ENCODE measurements around the gene ZNF311.

ZNF311 gene

DNA sequence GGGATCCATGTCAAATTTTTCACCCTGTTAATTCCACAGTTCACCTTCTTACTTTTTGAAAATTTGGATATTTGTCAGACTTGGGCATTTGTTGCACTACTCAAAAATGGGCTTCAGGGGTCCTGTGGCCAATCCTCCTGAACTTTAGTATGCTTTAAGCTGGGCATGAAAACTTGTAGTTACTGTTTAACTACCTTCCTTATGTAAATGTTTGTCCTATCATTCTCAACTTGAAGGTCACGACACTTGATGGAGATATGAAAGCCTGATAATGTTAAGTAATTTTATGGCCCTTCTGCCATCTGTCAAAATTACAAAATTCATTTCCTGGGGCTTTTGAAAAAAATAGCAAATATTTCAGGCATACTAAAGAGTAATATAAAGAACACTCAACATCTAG lies 4.2 kb upstream of the ZNF311 start:
- DNase-seq (ENCODE audit: low read depth), result no peak
- TF ChIP-seq, protein P1, sequence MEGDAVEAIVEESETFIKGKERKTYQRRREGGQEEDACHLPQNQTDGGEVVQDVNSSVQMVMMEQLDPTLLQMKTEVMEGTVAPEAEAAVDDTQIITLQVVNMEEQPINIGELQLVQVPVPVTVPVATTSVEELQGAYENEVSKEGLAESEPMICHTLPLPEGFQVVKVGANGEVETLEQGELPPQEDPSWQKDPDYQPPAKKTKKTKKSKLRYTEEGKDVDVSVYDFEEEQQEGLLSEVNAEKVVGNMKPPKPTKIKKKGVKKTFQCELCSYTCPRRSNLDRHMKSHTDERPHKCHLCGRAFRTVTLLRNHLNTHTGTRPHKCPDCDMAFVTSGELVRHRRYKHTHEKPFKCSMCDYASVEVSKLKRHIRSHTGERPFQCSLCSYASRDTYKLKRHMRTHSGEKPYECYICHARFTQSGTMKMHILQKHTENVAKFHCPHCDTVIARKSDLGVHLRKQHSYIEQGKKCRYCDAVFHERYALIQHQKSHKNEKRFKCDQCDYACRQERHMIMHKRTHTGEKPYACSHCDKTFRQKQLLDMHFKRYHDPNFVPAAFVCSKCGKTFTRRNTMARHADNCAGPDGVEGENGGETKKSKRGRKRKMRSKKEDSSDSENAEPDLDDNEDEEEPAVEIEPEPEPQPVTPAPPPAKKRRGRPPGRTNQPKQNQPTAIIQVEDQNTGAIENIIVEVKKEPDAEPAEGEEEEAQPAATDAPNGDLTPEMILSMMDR (IDR thresholded peaks at IDR 0.05; ENCODE audit: insufficient read depth, low read depth, low read length, missing control alignments), result no peak
- no peak overlapping the region for H3K4me3 ChIP-seq (ENCODE audit: low read depth, low read length)

DNA sequence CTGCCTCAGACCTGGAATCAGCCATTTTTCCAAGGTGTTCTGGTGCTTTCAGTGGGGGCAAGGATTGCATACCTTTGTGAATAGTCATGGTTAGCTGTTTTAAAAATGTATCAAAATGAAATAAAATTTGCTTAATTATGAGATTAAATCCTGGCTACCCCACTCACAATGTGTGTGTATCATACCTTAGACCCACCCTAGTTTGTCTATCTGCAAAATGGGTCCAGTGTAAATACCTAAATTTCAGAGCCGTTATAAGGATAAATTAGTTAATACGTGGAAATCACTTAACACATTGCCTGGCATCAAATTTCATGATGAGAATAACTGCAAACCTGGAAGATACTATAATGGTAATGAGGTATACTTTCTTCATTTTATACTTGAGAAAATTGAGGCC lies 3.0 kb upstream of the ZNF311 start:
- H3K4me3 ChIP-seq (ENCODE audit: low read depth, low read length), result no peak overlapping the region
- TF ChIP-seq, protein P1 (IDR thresholded peaks at IDR 0.05; ENCODE audit: insufficient read depth, low read depth, low read length, missing control alignments), result no peak
- no peak for DNase-seq (ENCODE audit: low read depth)

DNA sequence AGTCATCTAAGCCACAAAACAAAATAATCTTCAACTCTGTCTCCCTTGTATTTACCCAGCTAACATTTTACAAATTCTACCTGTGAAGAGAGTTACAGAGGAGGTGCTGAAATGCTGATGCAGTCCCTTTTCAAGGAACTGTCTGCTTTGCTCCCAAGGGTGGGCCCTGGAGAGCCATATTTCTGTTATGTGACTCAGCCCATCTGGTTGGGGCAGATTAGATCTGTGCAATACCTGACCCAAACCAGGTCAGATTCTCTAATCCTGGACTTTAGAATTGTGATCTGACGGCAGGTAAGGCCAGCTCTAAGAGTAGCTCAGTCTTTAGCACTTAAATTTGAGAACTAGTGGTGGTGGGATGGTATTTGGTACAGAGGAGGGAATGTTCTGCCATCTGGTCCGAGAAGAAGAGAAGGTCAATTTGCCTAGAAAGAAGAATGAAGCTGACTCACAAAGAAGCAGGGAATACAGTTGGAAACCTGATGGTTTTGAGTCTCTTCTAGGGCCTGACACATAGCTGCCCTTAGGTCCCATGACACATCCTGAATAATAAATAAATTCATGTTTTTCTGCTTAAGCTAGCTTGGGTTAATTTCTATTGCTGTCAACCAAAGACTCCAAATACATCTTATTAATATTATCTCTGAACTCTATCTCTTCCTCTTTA lies 8.1 kb downstream of the ZNF311 start:
- TF ChIP-seq, protein P1 (IDR thresholded peaks at IDR 0.05; ENCODE audit: insufficient read depth, low read depth, low read length, missing control alignments), result no peak
- DNase-seq (ENCODE audit: low read depth), result no peak
- no peak overlapping the region for H3K4me3 ChIP-seq (ENCODE audit: low read depth, low read length)

DNA sequence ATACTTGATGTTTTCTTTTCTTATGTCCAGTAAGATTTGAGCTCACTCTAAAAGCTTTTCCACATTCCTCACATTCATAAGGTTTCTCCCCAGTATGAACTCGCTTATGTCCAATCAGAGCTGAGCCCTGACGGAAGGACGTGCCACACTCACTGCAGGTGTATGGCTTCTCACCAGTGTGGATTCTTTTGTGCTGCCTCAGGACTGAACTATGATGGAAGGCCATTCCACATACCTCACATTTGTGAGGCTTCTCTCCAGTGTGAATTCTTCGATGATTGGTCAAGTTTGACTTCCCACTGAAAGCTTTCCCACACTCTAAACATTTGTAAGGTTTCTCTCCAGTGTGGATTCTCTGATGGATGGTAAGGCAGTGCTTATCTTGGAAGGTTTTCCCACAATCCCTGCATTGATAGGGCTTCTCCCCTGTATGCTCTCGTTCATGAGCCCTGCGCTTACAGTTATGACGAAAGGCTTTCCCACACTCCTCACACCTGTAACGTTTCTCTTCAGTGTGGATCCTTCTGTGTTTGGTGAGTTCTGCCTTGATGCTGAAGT lies 9.9 kb downstream of the ZNF311 start:
- no peak for DNase-seq (ENCODE audit: low read depth)
- no peak overlapping the region for H3K4me3 ChIP-seq (ENCODE audit: low read depth, low read length)
- TF ChIP-seq, protein P1 (IDR thresholded peaks at IDR 0.05; ENCODE audit: insufficient read depth, low read depth, low read length, missing control alignments), result no peak

DNA sequence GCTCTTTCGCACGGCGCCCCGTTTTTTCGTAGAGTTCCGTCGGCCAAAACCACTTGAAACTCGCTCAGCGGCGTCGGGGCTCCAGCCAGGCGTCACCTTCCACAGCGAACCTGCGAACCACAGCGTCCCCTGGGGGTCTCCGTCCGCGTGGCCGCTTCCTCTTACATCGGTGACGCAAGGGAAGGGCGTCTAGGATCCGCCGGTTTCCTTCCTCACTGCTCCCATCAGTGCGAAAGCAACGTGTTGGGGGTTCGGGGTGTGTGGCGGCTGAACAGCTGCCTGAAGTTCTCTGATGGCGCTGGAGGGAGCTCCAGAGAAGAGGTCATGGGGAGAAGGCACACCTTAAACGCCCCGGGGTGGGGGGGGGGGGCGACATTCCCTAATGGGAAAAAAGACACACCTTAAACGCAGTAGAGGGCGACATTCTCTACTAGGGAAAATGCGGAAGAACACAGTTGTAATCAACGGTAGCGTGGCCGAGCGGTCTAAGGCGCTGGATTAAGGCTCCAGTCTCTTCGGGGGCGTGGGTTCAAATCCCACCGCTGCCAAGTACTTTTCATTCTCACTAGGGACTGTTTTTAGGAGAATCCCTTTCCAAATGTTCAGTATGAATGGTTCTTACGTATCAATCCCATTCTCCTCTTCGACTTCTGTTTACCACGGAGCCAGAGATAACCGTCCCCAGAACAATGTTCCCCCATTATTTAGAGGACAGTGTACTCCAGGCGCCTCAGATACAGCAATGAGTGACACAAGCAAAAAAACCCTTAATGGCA lies 16.4 kb downstream of the ZNF311 start:
- H3K4me3 ChIP-seq (ENCODE audit: low read depth, low read length), result peak overlapping the region; percentile 1; the same call in 1 of the 2 replicates
- TF ChIP-seq, protein P1 (IDR thresholded peaks at IDR 0.05; ENCODE audit: insufficient read depth, low read depth, low read length, missing control alignments), result peak; percentile 31
- peak; percentile 81 for DNase-seq (ENCODE audit: low read depth)

DNA sequence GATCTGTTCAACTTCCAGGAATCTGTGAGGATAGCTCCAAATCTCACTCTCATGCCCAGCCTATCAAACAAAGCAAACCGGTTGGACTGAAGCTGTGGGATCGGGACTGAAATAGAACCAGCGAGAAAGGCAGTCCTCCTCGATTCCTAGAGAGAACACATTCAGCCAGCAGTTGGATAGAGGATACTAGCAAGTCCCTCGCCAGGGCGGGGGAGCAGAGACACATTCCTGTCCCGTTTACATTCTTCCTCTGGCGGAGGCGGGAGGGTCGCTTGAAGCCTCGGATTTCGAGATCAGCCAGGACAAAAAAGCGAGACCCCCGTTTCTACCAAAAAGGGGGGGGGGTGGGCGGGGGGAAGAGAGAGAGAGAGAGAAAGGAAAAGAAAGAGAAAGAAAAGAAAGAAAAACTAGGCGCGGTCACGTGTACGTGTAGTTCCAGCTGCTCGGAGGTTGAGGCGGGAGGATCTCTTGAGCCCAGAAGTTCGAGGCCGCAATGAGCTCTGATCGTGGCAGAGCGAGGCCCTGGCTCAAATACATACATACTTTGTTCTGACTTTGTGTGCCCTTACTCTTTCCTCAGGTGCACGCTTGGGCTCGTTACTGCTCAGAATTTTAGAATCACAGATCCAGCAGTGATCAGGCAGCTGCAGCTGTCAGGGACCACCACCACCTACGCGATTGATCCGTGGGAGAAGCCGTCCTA lies 19.5 kb downstream of the ZNF311 start:
- H3K4me3 ChIP-seq (ENCODE audit: low read depth, low read length), result no peak overlapping the region

More for the DNA sequence above, 19.5 kb downstream of the ZNF311 start:
- peak; percentile 11 for DNase-seq (ENCODE audit: low read depth)
- TF ChIP-seq, protein P1 (IDR thresholded peaks at IDR 0.05; ENCODE audit: insufficient read depth, low read depth, low read length, missing control alignments), result no peak
